Kidney (tissue), 14 donors: ENCODE measurements around the gene RNF39. TPM values are rescaled to one million over a fixed set of nuclear protein-coding genes. Genes with fewer than 3 reads are reported as not detected.
"Not testable (repeated sequence)": the region's sequence is repeated elsewhere in the genome, so short reads cannot be mapped to it uniquely, and the experiment has no call there.

ENCODE experiments used
- DNase-seq, 5 donors: peaks; one replicate each; pipeline ENCODE4 v3.0.0-alpha.2; 2013 to 2020
- FAIRE-seq: peaks from 2 replicates; lab custom pipeline; 2012; peaks lifted over from hg19 to GRCh38; lab: Jason Lieb, UNC
- H3K27ac ChIP-seq, 2 donors: one replicate each; pipeline ENCODE4 v1.7.0; 2013; ENCODE audit warnings: low read depth in 2 of 2, low read length in 2 of 2, inconsistent platforms in 1 of 2
- H3K27me3 ChIP-seq: one replicate; pipeline ENCODE4 v1.7.1; 2013; ENCODE audit warnings: low read length, inconsistent platforms; ENCODE audit not compliant: control insufficient read depth, insufficient read depth
- H3K36me3 ChIP-seq, 3 donors: one replicate each; pipeline versions ENCODE4 v1.7.0 to v1.7.1; 2013; ENCODE audit warnings: low read length in 3 of 3, control low read depth in 1 of 3, inconsistent platforms in 1 of 3; ENCODE audit not compliant: insufficient read depth in 3 of 3, control insufficient read depth in 2 of 3
- H3K4me1 ChIP-seq, 3 donors: one replicate each; pipeline versions ENCODE4 v1.7.0 to v1.7.1; 2013; ENCODE audit warnings: low read length in 3 of 3, inconsistent platforms in 1 of 3, low read depth in 1 of 3; ENCODE audit not compliant: control insufficient read depth in 2 of 3, insufficient read depth in 2 of 3
- H3K4me3 ChIP-seq, 3 donors: one replicate each; pipeline versions ENCODE4 v1.7.0 to v1.8.1; 2013; ENCODE audit warnings: low read length in 3 of 3, control low read depth in 1 of 3, inconsistent platforms in 1 of 3
- H3K9ac ChIP-seq, 3 donors: one replicate each; pipeline versions ENCODE4 v1.7.0 to v1.7.1; 2013; ENCODE audit warnings: low read length in 3 of 3, control low read depth in 1 of 3, inconsistent platforms in 1 of 3
- H3K9me3 ChIP-seq, 3 donors: one replicate each; pipeline versions ENCODE4 v1.7.0 to v1.7.1; 2013; ENCODE audit warnings: low read length in 3 of 3, control low read depth in 1 of 3, inconsistent platforms in 1 of 3; ENCODE audit not compliant: control insufficient read depth in 2 of 3, insufficient read depth in 1 of 3
- CTCF ChIP-seq: IDR thresholded peaks from 3 replicates; pipeline ENCODE4 v1.5.1; 2012; ENCODE audit warnings: mild to moderate bottlenecking, moderate library complexity, borderline replicate concordance; ENCODE audit not compliant: insufficient read depth; ENCODE audit errors: extremely low read depth
- intact Hi-C: fragments of 100-400 bp; cut with DNase I; formaldehyde crosslinking; loops from one replicate; pipeline ENCODE4 v1.11.1; 2022
- polyA plus RNA-seq: library from polyadenylated mRNA; stranded (reverse); fragments of 350-450 nt; fragmentation: Illumina TruSeq; extraction: RNeasy Lipid Tissue Mini Kit (QIAGEN cat#74804); gene quantifications from one replicate; pipeline ENCODE4 v1.2.3, GENCODE V29; 2014; ENCODE audit warnings: low read depth, low replicate concordance; ENCODE audit not compliant: insufficient read depth
- total RNA-seq: library from RNA; stranded (reverse); fragmentation: NEBNext Ultra II Directional; extraction: Animal tissue kit (Norgen Biotek cat#: 25700); gene quantifications from one replicate; pipeline ENCODE4 v1.2.1, GENCODE V29; 2021
- donor health status: control.
- donor health status: control.
- donor health status: control.
- donor health status: control.
- donor health status: control.
- donor health status: DM: yes; HTN: yes; CAD: no.
- donor health status: Normal renal cell carcinoma (clear cell type).

Gene RNF39
- total and polyA plus RNA-seq, 2 donors from 2014 or later: 1.3 TPM; not detected in 1

- H3K9me3 ChIP-seq: no peaks in the 10 kb centered on the region
- DNase-seq (no peak), FAIRE-seq (no peak)
- no peak for TF ChIP-seq CTCF
- H3K36me3 ChIP-seq: no peaks in the 10 kb centered on the region
- no peak overlapping the region for H3K9ac ChIP-seq
- no peaks in the 10 kb centered on the region for H3K4me1 ChIP-seq
- H3K4me3 ChIP-seq: no peak overlapping the region
- intact Hi-C loops: no loop called here
- no peak overlapping the region for H3K27ac ChIP-seq
- no peaks in the 10 kb centered on the region for H3K27me3 ChIP-seq
These were observed 46.0 kb downstream of the RNF39 start for GRCh38 chr6:30029588-30029987.

- no peak for TF ChIP-seq CTCF
- Histone ChIP-seq H3K9ac (no peak overlapping the region), H3K27ac (no peak overlapping the region), H3K36me3 (peaks cover 0 to under 1% (median 0%) of the 10 kb centered on the region in 3 donors), H3K4me3 (no peak overlapping the region), H3K9me3 (no peaks in the 10 kb centered on the region), H3K27me3 (no peaks in the 10 kb centered on the region), H3K4me1 (no peaks in the 10 kb centered on the region)
- no peak for DNase-seq
- intact Hi-C loops: no loop called here
- no peak for FAIRE-seq
These were observed 50.4 kb downstream of the RNF39 start for GRCh38 chr6:30025186-30025585.

DNA sequence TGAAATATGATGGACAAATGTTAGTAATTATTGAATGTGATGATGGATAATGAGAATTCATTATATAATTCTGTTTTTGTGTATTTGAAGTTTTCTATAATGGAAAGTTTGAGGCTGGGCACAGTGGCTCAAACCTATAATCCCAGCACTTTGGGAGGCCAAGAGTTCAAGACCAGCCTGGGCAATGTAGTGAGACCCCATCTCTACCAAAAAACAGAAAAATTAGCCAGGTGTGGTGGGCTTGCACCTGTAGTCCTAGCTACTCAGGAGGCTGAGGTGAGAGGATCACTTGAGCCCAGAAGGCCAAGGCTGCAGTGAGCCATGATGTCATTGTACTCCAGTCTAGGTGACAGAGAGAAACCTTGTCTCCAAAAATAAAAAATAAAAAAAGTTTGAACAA is 52.9 kb downstream of the RNF39 start:
- FAIRE-seq: not testable (repeated sequence)

GRCh38 chr6:30022189-30022588 is 53.4 kb downstream of the RNF39 start:
- DNase-seq: no peak
- no peaks in the 10 kb centered on the region for H3K9me3 ChIP-seq
- H3K9ac ChIP-seq: no peak overlapping the region
- H3K27me3 ChIP-seq: no peaks in the 10 kb centered on the region
- TF ChIP-seq CTCF: no peak
- H3K4me1 ChIP-seq: no peaks in the 10 kb centered on the region
- intact Hi-C loops: no loop called here
- peaks cover 0 to 8% (median 0%) of the 10 kb centered on the region in 3 donors for H3K36me3 ChIP-seq
- no peak for FAIRE-seq
- no peak overlapping the region for H3K4me3 ChIP-seq
- H3K27ac ChIP-seq: no peak overlapping the region

More for the DNA sequence above, 52.9 kb downstream of the RNF39 start:
- H3K9ac ChIP-seq, H3K27ac ChIP-seq, DNase-seq, intact Hi-C loops, H3K36me3 ChIP-seq, H3K9me3 ChIP-seq, H3K4me1 ChIP-seq, H3K27me3 ChIP-seq, H3K4me3 ChIP-seq: not testable (repeated sequence)
